ENCODE results near the gene CDPF1.
A peak's percentile ranks its signal among the peaks of the same experiment; 100 is the strongest.
"Not testable (repeated sequence)": the region's sequence is repeated elsewhere in the genome, so short reads cannot be mapped to it uniquely, and the experiment has no call there.

Gene CDPF1

DNA sequence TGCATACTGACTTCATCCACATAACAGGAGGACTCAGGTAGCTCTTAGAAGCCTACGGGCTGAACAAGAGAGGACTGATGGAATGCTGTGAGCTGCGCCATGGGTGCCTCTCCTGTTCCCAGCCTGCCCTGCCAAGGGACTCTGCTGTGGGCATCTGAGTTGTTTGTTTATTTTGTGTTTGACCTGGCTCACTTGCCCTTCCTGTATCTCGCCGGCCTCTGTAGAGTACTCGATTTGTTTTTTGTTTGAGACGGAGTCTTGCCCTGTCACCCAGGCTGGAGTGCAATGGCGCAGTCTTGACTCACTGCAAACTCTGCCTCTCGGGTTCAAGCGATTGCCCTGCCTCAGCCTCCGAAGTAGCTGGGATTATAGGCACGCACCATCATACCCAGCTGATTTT lies 19.5 kb upstream of the CDPF1 start:
- no peak for TF ChIP-seq CTCF (IDR thresholded peaks at IDR 0.05; ENCODE audit: low read depth, low read length)
- no peak overlapping the region for H3K4me3 ChIP-seq (ENCODE audit: low read depth, low read length)
- no peak for DNase-seq
- peaks cover 8% of the 10 kb centered on the region for H3K36me3 ChIP-seq
- H3K27me3 ChIP-seq = no peaks in the 10 kb centered on the region
- H3K9me3 ChIP-seq = no peaks in the 10 kb centered on the region
- no peaks in the 10 kb centered on the region for H3K4me1 ChIP-seq

- peak; percentile 92 for DNase-seq
- TF ChIP-seq CTCF (IDR thresholded peaks at IDR 0.05; ENCODE audit: low read depth, low read length) = no peak
These were observed 17.6 kb upstream of the CDPF1 start, which contains the start of gene TTC38 for GRCh38 chr22:46267431-46268279. TTC38 (plus strand) TSS chr22:46268008; CDS start chr22:46268040, 32 bp downstream.

GRCh38 chr22:46265627-46266026 lies 15.5 kb upstream of the CDPF1 start:
- H3K4me1 ChIP-seq; H3K36me3 ChIP-seq; DNase-seq; H3K4me3 ChIP-seq (ENCODE audit: low read depth, low read length); H3K27me3 ChIP-seq; H3K9me3 ChIP-seq: not testable (repeated sequence)

More at GRCh38 chr22:46267431-46268279, 17.6 kb upstream of the CDPF1 start, which contains the start of gene TTC38:
- Histone ChIP-seq H3K9me3 (no peaks in the 10 kb centered on the region), H3K4me1 (no peaks in the 10 kb centered on the region), H3K4me3 (ENCODE audit: low read depth, low read length) (peak within 1 kb of the TSS; percentile 79), H3K36me3 (peaks cover 8% of the 10 kb centered on the region; the same call in 1 of the 2 replicates), H3K27me3 (no peaks in the 10 kb centered on the region)

DNA sequence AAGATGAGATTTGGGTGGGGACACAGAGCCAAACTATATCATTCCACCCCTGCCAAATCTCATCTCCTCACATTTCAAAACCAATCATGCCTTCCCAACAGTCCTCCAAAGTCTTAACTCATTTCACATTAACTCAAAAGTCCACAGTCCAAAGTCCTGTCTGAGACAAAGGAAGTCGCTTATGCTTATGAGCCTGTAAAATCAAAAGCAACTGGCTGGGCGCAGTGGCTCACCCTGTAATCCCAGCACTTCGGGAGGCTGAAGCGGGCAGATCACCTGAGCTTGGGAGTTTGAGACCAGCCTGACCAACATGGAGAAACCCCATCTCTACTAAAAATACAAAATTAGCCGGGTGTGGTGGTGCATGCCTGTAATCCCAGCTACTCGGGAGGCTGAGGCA lies 14.4 kb upstream of the CDPF1 start:
- H3K27me3 ChIP-seq; H3K4me3 ChIP-seq (ENCODE audit: low read depth, low read length); H3K4me1 ChIP-seq; H3K36me3 ChIP-seq; DNase-seq; H3K9me3 ChIP-seq: not testable (repeated sequence)

- Histone ChIP-seq H3K27me3 (no peaks in the 10 kb centered on the region), H3K36me3 (peaks cover 2% of the 10 kb centered on the region; the same call in 1 of the 2 replicates), H3K9me3 (no peaks in the 10 kb centered on the region), H3K4me1 (no peaks in the 10 kb centered on the region), H3K4me3 (ENCODE audit: low read depth, low read length) (no peak within 1 kb of the TSS)
- no peak for TF ChIP-seq CTCF (IDR thresholded peaks at IDR 0.05; ENCODE audit: low read depth, low read length)
- DNase-seq = no peak
These were observed 13.1 kb upstream of the CDPF1 start, which contains the start of gene PKDREJ for GRCh38 chr22:46263216-46263590. PKDREJ (minus strand) TSS chr22:46263343; CDS start chr22:46263322, 21 bp downstream.

- no peaks in the 10 kb centered on the region for H3K36me3 ChIP-seq
- no peak for DNase-seq
- H3K27me3 ChIP-seq = no peaks in the 10 kb centered on the region
- H3K4me3 ChIP-seq (ENCODE audit: low read depth, low read length) = no peak overlapping the region
- H3K4me1 ChIP-seq = no peaks in the 10 kb centered on the region
- H3K9me3 ChIP-seq = no peaks in the 10 kb centered on the region
- no peak for TF ChIP-seq CTCF (IDR thresholded peaks at IDR 0.05; ENCODE audit: low read depth, low read length)
These were observed 12.5 kb upstream of the CDPF1 start for GRCh38 chr22:46262449-46263215.

DNA sequence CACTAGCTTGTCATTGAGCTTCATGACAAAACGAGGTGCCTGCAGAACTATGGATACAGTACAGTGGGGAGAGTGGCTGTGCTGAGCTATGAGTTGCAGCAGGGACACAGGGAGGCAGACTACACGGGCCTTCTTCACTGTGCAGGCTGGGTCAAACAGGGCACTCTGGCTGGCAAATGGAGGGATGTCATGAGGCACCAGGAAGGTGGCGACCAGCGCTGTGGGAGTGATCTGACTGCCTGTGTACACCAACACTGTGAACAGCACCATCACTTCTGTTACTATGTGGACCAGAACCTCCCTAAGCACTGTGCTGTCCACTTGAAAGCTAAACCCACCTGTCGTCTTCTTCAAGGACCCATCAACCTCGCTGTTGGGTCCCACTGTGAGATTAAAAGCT lies 9.9 kb upstream of the CDPF1 start:
- no peak for TF ChIP-seq CTCF (IDR thresholded peaks at IDR 0.05; ENCODE audit: low read depth, low read length)
- Histone ChIP-seq H3K4me3 (ENCODE audit: low read depth, low read length) (no peak overlapping the region), H3K27me3 (no peaks in the 10 kb centered on the region)

More for the DNA sequence above, 9.9 kb upstream of the CDPF1 start:
- no peaks in the 10 kb centered on the region for H3K9me3 ChIP-seq
- no peak for DNase-seq
- no peaks in the 10 kb centered on the region for H3K4me1 ChIP-seq
- H3K36me3 ChIP-seq = no peaks in the 10 kb centered on the region

Data from BE2C (cell line).